GM21367 (cell line): Measurements from ENCODE around the gene RFX1.
"Not testable (repeated sequence)": the region's sequence is repeated elsewhere in the genome, so short reads cannot be mapped to it uniquely, and the experiment has no call there.

Experiments
- ATAC-seq: cut with Tn5 transposase; IDR thresholded peaks from one replicate; pipeline ENCODE4 v1.9.1; 2021; ENCODE audit not compliant: unreplicated experiment

Gene RFX1

DNA sequence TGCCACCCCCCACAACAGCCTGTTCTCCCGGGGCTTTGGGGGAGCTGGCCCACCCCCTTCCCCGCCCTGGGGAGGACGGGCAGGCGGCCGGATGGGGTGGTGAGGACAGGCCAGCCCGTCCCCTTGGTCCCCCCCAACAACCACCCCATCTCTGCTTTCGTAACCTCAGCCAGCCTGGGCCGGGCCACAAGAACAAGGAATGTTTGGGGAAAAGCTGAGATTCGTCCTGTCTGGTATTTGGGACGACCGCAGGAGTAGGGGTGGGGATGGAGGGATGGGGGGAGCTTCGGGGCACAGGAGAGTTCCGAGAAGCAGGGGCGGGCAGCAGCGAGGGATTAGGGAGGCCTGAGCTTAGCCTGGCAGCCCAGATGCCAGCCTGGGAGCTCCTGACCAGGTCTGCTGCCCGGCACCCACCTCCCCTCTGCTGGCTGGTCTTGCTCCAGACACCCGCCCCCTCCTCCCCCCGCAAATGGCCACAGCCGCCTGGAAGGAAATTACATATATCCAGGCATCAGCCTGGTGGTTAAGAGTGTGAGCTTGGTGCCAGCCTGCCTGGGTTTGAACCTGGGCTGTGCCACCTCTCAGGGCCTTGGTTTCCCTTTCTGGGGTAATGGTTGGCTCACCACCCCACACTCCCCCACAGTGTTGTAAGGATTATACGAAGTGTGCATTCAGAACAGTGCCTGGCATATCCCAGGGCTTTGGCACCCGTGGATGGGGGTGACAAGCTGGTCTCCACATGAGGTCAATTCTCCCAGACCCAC, 67.6 kb downstream of the RFX1 start, which contains the start of gene PODNL1:
PODNL1 (minus strand) TSS at position 117 of the 764 bp plus-strand sequence. CDS start 236 bp downstream, outside the sequence.
- no peak for ATAC-seq

DNA sequence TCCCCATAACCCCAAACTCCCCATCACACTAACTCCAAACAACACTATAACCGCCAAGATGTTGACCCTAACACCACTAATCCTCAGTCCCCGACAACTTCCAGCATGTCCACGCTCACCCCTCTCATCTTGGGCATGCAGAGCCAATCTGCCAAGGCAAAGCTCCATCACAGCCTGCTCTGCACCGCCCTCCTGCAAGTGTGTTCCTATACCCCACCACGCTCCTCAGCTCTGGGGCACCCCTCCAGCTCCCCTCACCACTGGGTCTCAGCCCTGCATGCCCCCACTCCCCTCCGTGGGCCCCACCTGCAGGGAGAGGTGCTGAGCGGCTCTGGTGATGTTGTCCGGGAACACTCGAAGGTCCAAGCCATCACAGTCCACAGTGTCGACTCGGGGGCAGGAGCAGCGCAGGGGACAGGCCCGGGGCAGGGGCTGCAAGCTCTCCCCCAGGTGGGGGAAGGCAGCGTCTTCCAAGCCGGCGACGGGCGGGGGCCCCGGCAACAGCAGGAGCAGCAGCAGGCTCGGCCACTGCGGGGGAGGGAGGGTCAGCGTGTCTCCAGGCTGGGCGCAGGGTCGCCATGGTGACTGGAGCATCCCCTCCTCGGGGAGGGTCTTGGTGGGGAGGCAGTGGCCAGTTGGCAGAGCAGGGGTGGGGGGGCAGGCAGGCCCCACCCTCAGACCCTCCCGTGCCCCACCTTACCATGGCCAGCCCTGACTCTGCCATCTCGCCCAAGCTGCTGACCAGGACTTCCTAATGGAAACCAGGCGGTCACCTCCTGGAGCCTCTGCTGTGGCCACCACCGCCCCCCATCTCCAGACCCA, 68.4 kb downstream of the RFX1 start:
- ATAC-seq = no peak

DNA sequence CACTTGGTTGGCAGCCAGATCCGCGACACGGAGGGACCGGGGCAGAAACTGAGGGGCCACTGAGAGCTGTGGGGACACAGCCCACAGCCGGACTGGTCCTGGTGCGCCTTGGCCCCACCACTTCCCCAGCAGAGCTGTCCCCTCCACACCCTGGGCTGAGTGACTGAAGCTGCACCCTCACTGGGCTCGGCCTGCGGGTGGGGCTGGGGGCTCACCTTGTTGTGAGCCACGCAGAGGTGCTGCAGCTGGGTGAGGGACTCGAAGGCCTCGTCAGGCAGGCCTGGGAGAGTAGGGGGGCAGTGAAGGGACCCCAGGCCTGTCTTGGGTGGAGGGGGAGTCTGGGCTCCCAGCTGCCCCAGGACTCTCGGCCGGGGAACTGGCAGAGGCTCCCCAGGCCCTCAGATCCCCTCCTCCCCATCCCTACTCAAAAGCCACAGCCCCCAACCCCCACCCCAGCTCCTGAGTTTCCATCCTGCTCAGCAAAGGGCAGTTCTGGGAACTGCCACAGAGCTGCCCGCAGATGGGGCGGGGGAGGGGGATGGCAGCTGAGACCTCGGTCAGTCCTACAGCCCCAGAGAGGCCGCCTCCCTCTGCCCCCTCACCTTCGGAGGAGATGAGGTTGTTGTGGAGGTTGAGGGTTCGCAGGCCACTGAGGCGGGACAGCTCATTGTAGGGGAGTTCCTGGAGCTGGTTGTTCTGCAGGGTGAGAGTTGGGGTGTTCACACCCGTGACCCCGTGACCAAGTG, 70.2 kb downstream of the RFX1 start:
- ATAC-seq = no peak

DNA sequence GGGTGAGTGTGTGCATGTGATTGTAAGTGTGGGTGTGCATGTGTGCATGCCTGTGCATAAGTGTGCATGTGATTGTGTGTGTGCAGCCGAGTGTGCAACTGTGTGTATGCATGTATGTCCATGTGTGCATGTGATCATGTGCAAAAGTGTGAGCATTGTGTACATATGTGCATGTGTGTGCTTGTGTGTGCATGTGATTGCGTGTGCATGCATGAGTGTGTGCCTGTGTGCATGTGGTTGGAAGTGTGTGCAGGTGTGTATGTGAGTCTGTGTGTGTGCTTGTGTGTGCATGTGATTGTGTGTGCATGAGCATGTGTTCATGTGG, 71.4 kb downstream of the RFX1 start:
- no peak for ATAC-seq

DNA sequence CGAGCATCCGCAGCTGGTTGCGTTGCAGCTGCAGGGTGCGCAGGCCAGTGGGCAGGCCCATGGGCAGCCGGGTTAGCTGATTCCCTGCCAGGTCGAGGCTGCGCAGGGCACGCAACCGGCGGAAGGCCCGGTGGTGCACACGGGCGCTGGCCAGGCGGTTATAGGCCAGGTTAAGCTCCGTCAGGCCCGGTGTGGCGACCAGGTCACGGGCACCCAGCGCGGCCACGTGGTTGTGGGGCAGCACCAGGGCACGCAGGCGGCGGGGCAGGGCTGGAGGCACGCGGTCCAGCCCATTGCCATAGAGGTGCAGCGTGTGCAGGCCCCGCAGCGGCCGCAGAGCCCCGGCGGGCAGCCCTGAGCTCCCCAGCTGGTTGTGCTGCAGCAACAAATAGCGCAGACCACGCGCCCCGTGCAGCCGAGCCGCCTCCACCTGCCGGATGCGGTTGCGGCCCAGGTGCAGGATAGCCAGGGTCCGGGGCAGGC, 73.2 kb downstream of the RFX1 start:
- no peak for ATAC-seq

DNA sequence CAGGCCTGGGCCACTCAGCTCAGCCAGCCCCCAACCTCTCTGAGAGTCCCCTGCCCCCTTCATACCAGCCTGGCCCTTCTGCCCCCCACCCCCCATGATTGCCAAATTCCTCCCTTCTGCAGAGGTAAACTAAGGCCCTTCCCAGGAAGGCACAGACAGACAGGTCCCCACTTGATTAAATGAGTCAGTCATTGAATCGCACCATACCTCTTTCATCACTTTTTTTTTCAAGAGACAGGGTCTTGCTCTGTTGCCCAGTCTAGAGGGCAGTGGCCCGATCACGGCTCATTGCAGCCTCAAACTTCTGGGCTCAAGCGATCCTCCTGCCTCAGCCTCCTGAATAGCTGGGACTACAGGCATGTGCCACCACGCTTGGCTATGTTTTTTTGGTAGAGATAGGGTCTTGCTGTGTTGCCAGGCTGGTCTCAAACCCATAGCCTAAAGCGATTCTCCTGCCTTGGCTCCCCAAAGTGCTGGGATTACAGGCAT, 73.9 kb downstream of the RFX1 start:
- no peak for ATAC-seq

DNA sequence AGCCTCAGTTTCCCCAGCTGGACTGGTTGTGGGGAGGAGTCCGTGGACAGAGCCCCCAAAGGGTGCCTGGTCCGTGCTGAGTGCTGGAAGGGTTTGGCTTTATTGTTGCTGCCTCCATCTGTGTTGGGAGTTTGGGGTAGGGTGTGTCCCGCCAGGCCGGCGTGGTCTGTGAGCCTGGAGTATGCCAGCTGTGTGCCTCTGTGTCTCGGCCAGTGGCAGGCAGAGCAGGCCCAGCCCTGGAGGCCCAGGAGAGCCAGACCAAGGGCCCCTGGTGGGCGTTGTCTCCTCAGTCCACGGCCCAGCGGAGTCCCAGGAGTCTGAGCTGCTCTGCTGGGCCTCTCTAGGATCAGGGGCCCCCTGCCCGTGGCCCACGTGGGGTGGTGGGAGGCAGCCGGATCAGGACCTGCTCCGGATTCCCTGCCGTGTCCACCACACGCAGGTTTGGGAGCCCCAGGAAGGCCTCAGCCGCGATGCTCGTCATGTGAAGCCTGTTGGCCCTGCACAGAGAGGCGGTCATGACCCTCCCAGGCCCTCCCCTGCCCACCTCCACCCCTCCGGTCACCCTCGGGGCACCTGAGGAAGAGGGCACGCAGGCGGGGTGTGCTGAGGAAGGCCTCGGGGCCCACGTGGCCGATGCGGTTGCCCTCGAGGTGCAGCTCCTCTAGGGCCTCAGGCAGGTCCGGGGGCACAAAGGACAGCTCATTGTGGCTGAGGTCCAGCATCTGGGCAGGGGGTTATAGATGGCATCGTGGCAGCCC, 74.5 kb downstream of the RFX1 start:
- no peak for ATAC-seq

DNA sequence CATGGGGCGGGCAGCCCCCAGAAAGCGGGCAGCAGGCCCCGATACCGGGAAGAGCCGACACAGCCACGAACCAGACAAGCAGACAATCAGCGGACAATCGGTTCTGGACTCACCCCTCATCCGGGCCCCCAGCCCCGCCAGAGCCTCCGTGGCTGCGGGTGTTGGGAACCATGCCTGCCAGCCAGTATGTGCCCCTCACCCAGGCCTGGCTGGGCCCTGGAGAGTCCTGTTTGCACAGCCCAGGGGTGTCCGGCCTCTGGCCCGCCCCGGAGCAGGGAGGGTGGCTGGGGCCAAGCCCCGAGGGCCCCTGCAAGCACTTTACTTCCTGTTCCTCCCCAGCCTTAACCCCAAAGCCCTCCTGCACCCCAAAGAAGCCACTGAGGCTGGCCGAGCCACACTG, 75.7 kb downstream of the RFX1 start:
- ATAC-seq = no peak

DNA sequence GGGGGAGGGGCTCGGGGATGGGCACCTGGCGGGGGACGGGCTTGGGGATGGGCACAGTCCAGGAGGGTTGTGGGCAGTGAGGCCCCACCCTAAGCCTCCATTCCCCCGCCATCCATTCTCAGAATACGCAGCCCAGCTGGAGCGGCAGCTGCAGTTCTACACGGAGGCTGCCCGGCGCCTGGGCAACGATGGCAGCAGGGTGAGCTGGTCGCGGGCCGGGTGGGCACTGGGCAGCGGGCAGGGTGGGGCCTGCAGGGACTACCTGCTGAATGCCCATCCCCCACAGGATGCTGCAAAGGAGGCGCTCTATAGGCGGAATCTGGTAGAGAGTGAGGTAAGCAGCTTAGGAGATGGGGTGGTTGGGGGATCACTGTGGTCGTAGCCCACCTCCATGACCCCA, 76.2 kb downstream of the RFX1 start:
- ATAC-seq = no peak

DNA sequence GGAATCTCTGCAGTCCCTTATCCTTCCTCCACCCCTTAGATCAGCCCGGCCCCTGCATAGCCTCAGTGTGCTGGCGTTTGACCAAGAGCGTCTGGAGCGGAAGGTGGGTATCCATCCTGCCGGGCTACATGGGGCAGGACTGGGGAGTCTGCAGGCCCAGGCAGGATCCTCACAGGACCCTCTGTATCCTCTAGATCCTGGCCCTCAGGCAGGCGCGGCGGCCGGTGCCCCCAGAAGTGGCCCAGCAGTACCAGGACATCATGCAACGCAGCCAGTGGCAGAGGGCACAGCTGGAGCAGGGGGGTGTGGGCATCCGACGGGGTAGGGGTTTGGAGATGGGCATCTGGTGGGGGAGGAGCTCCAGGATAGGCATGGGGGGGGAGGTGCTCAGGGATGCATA, 76.8 kb downstream of the RFX1 start:
- no peak for ATAC-seq

DNA sequence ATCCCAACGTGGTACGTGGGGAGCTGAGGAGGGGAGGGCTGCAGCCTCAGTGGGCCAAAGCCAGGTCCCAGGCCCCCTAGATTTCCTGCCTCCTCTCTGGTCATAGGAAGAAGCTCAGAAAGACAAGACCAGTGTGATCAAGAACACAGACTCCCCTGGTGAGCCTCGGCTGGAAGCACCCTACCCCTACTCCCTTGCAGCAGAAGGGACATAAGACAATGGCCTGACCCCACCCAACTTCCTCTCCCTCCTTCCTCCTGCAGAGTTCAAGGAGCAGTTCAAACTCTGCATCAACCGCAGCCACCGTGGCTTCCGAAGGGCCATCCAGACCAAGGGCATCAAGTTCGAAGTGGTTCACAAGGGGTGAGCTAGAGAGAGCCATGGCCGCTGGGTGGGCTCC, 79.4 kb downstream of the RFX1 start:
- ATAC-seq = no peak

DNA sequence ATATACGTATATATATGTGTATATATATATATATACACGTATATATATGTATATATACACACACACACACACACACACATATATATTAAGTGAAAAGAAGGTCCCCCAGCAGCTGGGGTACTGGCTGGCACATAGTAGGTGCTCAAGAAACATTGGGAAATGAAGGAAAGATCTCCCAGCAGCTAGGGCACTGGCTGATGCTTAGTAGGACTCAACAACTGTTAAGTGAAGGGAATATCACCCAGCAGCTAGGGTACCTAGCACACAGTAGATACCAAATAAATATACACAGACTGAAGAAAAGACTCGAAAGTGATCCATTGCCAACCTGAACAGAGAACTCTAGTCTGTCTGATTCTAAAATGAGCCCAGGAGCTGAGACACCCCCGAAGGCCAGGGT, 80.1 kb downstream of the RFX1 start:
- no peak for ATAC-seq

DNA sequence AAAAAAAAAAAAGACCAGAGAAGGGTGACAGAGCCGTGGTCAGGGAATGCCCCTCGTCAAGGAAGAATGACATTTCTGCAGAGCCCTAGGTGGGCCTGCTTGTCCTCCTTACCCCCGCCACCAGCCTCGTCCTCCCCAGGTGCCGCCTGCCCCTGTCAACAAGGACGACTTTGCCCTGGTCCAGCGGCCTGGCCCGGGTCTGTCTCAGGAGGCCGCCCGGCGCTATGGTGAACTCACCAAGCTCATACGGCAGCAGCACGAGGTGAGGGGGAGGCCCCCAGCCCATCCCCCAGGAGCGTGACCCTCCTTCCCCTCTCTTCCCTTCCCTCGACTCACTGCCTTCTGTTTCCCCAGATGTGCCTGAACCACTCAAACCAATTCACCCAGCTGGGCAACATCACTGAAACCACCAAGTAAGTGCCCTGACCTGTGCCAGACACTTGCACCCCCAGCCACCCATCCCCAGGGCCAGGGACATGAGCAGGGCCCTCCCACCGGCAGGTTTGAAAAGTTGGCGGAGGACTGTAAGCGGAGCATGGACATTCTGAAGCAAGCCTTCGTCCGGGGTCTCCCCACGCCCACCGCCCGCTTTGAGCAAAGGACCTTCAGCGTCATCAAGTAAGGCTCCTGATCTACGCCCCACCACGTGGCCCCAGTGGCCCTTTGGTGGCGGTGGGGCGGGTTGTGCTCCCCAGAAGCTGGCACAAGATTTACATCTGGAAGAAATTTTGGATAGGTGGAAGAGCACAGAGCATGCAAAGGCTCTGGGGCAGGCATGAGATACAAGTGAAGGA, 82.7 kb downstream of the RFX1 start:
- ATAC-seq = no peak

DNA sequence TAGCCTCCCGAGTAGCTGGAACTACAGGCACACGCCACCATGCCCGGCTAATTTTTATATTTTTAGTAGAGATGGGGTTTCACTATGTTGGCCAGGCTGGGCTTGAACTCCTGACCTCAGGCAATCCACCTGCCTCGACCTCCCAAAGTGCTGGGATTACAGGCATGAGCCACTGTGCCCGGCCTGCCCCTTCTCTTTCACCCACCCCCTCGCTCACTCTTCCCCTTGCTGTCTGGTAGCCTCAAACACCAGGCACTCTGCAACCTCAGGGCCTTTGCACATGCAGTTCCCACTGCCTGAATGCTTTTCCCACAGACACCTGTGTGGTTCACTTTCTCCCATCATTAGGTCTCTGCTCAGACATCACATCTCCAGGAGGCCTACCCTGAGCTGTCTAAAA, 84.0 kb downstream of the RFX1 start:
- not testable (repeated sequence) for ATAC-seq

DNA sequence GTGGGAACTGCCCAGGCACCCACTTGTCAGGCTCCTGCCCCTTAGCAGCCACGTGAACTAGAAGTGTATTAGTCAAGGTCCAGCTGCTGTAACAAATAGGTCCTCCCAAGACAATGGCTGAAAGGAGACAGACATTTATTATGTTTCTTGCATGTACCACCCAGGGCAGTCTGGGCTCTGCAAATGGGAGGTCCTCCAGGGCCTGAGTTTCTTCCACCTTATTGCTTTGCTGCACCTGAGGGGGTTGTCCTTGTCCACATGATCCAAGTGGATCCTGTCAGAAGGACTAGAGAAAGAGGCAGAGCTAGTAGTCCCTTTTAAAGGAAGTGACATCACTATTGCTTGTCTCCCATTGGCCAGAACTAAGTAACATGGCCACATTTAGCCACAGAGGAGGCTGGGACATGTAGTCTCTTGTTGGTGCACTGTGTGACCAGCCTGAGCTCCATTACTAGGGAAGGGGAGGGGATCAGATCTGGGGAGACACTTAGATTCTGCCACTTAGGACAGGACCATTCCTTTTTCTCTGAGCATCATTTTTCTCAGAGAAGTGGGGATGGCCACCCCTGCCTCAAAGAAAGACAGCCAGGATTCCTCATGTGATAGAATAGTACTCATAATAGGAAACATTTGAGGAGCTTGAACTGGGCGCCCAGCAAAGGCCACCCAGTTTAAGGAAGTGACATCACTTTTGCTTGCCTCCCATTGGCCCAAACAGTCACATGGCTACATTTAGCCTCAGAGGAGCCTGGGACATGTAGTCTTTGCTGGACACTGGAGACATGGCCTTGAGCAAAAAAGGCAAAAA, 85.0 kb downstream of the RFX1 start:
- no peak for ATAC-seq

DNA sequence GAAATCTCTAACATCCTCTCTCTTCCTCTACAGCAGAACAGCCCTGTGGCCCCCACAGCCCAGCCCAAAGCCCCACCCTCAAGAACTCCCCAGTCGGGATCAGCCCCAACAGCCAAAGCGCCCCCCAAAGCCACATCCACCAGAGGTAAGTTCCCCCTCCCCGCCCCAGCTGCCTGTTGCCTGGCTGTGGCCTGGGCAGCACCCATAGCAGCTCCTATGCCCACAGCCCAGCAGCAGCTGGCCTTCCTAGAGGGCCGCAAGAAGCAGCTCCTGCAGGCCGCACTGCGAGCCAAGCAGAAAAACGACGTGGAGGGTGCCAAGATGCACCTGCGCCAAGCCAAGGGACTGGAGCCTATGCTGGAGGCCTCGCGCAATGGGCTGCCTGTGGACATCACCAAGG, 85.6 kb downstream of the RFX1 start:
- ATAC-seq = no peak

DNA sequence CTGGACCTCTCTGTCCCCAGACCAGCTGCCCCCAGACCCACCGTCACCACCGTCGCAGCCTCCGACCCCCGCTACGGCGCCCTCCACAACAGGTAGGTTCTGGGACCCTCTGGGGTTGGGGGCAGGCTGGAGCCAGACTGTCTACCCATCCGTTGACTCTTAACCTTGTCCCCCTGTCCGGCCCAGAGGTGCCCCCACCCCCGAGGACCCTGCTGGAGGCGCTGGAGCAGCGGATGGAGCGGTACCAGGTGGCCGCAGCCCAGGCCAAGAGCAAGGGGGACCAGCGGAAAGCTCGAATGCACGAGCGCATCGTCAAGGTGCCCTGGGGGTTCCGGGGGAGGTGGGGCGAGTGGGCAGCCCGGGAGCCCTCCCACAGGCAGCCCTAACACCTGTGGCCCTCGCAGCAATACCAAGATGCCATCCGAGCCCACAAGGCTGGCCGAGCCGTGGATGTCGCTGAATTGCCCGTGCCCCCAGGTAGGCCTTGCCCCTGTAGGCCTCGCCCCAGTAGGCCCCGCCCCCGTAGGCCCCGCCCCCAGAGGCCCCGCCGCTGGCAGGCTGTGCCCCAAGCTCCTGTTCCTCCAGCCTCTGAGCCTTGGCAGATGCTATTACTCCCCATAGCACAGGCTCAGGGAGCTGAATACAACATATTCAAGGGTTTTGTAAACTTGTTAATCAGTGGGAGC, 87.3 kb downstream of the RFX1 start:
- ATAC-seq = no peak

DNA sequence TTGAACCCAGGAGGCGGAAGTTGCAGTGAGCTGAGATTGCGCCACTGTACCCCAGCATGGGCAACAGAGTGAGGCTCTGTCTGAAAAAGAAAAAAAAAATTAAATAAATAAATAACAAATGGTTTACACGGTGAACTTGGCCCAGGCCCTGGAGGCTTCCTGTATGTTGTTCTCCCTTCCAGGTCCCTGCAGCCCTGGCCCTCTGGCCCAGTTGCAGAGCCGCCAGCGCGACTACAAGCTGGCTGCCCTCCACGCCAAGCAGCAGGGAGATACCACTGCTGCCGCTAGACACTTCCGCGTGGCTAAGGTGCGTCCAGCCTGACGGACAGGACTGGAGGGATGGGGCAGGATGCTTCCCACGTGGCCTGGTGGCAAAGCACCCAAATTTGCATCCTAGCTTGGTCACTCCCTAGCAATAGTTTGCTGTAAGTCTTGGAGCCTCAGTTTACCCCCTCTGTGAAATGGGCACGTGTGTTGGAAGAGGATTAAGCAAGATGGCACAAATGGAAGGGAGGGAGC, 88.2 kb downstream of the RFX1 start:
- no peak for ATAC-seq
